Urothelium cell line (cell line): ENCODE results near the gene IGDCC3.
A peak's percentile ranks its signal among the peaks of the same experiment; 100 is the strongest.

Experiments used
- DNase-seq: peaks from one replicate; pipeline ENCODE4 v3.0.0; 2011; ENCODE audit warnings: low spot score, mixed read lengths
- FAIRE-seq: peaks from 2 replicates; lab custom pipeline; 2011; peaks lifted over from hg19 to GRCh38; lab: Jason Lieb, UNC

IGDCC3 gene

DNA sequence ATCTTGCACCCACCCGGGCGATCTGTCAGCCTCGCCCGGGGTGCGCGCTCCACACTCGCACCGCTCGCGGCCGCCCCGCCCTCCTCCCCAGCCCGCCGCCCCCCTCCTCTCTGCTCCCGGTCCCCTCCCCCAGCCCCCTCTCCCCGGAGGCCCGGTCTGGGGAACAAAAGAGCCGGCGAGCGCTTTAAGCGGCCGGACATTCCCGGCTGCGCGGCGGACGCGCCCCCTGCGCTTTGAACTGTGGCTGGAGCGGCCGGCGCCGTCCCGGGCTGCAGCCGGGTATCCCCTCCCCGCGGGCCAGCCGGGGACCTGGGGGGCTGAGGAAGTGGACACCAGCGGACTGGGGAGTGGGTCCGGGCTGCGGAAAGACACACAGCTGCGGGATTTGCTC lies at the start of gene IGDCC3:
Gene IGDCC3, minus strand, starts transcription at position 27 of the 391 bp plus-strand sequence. CDS start 214 bp downstream, outside the sequence.
- DNase-seq: peak; percentile 63
- no peak for FAIRE-seq

DNA sequence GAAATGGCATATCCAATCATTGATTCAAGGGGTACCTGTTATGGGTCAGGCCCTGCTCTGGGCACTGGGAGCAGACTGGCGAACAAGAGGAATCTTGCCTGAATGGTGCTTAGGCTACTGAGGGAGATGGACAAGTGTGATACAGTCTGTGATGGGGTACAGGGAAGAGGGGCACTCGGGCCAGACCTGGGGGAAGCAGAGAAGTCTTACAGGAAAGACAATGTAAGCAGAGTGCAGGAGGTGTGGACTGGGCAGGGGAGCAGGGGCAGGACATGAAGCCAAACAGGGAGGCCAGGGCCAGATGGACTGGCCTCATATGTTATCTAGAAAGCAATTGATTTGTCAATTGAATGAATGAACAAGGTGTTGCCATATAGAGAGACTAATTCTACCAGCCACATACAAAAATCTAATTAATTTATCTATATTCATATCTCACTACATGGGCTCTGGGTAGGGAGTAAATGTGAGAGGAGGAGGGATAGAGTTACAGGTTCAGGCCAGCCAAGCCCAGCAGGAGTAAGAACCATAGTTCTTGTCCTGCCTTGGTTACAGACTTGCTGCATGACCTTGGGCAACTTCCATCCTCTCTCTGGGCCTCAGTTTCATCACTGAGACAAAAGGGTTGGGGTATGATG lies 48.5 kb upstream of the IGDCC3 start:
- peak; percentile 86 for FAIRE-seq

DNA sequence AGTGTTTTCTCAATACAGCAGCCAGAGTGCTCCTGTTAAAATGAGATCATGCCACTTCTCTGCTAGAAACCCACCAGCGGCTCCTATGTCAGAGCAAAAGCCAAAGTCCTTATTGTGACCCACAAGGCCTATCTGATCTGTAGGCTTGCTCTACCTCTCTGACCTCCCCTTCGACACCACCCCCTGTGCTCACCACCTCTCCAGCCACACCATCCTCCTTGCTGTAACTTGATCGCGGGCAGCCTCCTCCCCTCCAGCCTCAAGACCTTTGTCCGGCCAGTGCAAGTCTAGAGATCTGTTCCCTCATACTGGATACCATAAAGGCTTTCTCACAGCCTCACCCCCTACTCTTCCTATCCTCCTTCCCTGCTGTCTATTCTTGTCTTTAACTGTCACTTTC lies 46.9 kb upstream of the IGDCC3 start:
- DNase-seq: no peak
- no peak for FAIRE-seq

More for the DNA sequence above, 48.5 kb upstream of the IGDCC3 start:
- DNase-seq: no peak

DNA sequence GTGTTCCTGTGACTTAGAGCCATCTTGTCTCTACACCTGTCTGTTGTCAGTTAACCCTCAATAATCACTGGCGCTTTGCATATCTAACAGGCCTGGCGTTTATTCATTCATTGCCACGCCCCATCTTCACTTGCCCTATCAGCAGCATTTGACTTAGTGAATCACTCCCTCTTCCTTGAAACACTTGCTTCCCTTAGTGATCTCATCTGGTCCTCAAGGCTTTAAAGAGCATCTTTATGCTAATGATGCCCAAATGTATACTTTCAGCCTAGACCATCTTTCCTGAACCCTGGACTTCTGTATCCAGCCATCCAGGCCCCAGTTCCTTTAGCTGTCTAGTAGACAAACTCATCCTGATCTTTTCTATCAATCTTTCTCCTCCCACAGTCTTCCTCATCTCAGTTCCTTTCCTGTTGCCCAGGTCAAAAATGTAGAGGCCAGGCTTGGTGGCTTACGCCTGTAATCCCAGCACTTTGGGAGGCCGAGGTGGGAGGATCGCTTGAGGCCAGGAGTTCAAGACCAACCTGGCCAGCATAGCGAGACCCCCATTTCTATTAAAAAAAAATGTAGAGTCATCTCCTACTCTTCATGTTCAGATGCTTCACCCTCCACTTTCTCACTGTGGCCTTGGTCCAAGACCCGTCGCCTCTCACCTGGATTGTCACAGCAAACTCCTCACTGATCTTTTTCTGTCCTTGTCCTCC lies 46.3 kb upstream of the IGDCC3 start:
- DNase-seq (no peak), FAIRE-seq (no peak)

DNA sequence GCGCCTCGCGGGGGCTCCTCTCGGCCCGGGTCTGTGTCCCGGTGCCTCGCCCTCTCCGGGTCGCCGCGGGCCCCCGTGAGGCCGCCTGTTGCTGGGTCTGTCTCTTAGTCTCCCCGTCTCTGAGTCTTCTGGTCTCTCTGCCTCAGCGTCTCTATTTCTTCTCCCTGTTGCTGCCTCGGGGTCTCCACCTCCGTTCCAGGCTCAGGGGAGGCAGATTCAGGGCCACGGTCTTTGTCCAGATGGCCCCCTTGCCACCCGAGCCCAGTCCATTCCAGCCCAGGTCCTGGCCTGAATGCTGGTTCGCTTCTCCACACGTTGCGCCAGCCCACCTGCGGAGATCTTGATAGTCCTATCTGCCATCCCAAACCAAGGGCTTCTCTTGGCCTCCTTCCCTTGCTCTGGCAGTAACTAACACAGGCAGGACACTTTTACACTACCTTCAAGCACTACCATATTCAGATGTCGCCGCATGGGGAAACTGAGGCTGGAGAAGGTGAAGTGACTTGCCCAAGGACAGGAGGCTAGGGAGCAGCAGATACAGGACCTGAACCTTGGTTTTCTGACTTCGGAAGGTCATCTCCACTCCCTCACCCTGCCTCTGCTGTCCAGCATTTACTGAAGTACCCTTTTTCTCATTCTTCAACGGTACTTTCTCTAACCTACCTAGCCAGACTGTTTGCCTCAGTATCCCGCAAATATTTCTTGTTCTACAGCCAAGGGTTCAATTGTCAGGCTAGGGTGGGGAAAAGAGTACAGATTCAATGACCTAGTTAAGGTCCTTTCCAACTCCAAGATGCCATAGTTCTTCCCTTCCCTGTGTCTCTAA lies 45.6 kb upstream of the IGDCC3 start:
- DNase-seq (no peak), FAIRE-seq (peak; percentile 48)

DNA sequence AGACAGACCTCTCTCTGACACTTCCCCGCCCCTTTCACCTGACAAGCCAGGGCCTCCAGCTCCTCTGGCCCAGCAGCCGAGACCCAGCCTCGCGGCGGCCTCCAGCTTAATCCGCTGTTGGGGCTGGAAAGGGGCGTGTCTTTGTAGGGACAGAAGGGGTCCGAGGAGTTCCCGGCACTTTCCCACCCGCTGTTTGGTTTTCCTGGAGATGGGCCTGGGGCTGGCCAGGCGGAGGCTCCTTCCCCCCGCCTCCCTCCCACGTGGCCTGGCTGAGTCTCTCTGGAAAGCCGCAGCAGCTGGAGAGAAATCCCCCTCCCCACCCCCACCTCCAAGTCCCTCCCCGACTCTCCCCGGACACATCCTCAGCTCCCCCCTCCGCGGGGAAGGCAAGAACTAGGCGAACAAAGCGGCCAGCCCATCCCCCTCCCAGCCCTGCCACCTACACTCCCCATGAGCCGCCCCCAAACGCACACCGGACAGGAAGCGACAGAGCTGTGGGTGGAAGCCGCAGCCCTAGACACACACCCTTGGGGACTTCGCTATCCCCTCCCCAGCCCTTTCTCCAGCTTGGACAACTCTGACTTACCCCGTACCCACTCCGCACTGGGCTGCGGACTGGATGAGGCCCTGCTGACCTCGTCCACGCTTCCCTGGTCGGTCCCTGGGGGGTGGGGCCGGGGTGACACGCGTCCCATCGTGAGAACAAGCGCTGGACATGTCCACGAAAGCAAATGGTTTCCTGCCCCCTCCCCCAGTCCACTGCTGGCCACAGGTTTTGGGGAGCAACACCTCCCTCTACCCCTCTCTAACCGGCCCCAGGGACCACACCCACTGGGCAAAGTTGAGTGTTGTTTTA lies 43.8 kb upstream of the IGDCC3 start:
- FAIRE-seq: peak; percentile 94
- DNase-seq: peak; percentile 86

DNA sequence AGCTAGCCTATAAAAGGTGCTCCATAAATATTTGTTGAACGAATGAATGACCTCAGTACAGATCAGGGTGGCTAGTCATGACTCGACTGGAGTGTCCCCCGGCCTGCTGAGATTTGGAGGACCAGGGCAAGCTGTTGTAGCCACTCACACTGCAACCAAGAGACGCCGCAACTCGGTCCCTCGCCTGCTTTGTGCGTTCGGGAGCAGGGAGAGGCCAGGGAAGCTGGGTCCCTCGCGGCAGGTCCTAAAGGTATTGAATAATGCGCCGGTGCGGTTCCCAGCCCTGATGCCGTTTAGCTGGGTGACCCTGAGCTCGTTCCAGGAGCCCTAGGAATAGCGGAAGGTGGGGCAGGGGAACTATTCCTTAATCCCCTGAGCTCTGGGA lies 43.2 kb upstream of the IGDCC3 start:
- no peak for DNase-seq
- FAIRE-seq: no peak

DNA sequence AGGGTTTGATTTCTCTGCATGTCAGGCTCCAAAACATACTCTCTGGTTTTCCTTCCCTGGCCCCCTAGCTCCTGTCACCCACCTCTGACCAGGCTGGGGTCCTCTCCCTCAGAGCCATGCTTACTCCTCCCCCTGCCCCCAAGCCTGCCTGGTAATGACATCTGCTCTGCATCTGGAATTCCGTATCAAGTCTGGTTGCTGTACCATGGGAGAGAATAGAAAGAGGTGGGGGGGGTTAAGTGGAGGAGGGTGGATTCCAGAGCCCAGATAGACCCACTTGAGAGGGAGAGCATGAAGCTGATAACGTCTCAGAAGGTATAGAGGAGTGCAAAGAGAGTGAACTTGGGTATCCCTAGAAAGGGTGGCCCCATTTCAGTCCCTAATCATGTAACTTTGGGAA lies 40.8 kb upstream of the IGDCC3 start:
- no peak for DNase-seq
- FAIRE-seq: no peak

DNA sequence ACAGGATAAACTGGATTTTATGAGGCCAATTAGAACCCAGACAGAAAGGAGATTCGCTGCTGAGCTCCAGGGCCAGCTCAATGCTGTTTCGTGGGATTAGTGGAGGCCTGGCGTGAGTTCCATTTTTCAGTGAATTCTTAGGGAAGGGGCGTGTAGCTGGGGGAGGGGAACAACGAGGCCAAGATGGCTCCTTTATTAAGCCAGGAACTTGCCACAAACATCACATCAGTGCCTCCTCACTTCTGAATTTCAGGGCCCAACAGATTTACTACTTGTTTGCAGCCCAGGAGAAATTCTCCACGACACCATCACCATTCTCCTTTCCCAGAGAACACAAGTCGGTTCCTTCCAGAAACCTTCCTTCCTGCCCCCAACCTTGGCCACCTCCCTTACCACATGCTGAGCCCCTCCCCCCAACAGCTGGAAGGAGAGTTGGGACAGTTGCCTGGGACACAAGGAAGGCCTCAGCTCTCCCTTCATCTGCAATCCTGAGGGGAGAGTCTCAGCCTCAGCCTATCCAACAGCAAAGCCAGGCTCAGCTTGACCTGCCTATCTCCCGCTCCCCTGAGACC lies 39.1 kb upstream of the IGDCC3 start:
- DNase-seq (no peak), FAIRE-seq (no peak)

DNA sequence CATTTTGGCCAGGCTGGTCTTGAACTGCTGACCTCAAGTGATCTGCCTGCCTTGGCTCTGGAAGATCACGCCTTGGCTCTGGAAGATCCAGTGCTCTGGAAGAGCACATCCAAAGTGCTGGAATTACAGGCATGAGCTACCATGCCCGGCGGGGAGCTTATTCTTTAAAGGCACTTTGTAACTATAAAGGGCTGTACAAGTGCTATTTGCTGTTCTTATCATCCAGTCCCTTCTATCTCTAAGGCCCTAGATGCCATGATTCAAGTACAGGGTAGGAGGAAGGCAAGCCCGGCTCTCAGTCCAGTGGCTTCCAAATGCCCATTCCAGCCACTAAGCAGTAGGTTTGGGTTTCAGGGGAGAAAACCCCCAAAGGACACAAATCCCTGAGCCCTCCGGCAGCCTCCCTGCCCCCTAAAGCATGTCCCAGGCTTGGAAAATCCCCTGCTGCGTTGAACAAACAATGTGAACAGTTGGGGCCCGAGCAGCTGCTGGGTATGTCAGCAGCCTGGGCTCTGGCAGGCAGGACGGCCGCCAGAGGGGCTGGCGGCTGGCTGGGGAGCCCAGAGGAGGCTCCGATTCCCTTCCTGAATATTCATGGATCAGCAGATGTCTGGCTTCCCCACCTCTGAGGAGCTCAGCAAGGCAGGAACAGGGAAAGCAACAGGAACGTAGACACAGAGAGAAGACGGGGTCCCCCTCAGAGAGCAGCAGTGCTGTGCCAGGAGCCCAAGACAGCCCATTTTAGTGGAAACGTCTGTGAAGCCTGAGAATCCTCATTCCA lies 37.2 kb upstream of the IGDCC3 start:
- no peak for FAIRE-seq
- DNase-seq: no peak

DNA sequence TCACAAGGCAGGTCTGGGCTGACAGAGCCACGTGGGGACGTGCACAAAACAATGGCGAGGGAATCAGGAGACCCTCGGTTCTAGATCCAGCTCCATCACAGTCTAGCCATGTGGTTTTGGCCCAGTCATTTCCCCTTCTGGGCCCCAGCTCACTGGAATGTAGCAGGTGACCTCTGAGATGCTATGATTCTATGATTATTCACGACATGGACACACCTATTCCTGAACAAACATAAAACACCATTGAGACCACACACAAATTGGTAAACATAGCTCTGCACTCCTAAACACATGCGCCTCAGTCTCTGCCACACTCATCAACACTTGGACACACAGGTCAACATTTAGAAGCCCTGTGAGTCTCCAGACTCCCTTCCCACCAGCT lies 36.0 kb upstream of the IGDCC3 start:
- DNase-seq (no peak), FAIRE-seq (no peak)

DNA sequence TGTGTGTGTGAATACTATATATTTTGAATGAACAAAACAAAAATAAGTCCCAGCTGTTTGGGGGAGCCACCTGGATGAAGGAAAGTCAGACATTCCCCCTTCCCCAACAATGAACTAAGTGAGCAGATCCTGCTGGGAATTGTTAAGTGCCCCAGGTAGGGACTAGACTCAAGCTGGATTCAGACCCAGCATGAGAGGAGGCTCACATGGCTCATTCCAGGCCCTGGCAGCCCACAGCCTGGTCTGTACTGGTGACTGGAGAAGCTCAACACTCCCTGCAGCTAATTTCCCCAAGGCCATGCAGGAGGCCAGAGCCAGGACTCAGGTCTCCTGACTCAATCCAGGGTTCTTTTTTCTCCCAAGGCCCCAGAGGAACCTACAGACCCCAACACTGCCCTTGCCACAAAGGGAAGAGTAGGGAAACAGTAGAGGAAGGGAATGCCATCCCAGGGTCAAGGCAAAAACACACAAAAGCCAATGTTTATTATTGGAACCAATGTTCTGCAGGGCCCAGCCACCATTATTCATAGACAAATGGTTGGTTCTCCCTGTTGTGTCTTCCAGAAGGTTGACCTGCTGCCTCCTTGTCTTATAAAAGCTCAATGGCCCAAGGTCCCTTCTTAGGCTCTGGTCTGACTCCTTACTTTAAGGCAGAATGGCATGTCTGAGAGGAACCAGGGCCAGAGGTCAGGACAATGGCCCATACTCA lies 35.4 kb upstream of the IGDCC3 start:
- DNase-seq (no peak), FAIRE-seq (no peak)

DNA sequence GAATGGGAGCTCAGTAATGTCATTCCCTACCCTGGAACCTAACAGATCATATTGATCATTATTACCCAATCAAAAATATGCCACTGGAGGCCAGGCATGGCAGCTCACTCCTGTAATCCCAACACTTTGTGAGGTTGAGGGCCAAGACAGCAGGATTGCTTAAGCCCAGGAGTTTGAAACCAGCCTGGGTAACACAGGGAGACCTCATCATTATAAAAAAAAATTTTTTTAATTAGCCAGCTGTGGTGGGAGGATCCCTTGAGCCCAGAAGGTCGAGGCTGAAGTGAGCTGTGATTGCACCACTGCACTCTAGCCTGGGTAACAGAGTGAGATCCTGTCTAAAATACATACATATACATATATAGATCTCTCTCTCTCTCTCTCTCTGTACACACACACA lies 34.8 kb upstream of the IGDCC3 start:
- no peak for FAIRE-seq

DNA sequence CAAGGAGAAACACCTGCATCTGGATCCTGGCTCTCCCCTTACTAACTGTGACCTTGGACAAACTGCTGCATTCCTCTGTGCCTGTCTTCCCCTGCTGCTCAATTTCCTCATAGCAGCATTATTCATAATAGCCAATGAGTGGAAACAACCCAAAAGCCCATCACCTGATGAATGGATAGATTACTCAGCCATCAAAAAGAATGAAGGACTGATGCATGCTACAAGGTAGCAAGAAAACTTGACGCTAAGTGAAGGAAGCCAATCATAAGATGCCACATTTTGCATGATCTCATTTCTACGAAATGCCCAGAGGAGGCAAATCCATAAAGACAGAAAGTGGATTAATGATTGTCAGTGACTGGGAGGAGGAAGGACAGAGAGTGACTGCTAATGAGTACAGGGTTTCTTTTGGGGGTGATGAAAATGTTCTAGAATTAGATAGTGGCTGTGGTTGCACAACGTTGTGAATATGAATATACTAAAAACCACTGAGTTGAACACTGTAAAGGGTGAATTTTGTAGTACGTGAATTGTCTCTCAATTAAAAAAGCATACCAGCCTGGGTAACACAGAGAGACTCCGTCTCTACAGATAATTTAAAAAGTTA lies 33.8 kb upstream of the IGDCC3 start:
- DNase-seq: no peak

More for the DNA sequence above, 34.8 kb upstream of the IGDCC3 start:
- no peak for DNase-seq

DNA sequence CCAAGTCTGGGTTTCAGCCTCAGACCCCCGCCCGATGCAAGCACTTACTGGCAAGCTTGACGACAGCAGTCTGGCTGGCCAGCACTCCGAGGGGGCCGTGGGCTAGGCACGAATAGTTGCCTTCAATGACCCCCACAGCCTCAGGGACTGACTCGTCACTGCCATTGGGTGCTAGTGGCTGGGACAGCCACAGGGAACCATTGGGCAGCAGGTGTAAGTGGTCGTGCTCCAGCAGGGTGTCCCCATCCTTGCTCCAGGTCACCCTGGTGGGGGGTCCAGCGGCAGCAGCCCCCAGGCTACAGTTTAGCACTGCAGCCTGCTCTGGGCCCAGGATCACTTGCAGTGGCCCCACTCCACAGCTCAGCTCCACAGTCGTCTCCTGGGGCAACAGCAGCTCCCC lies 33.2 kb upstream of the IGDCC3 start:
- DNase-seq: no peak
- FAIRE-seq: no peak

More for the DNA sequence above, 33.8 kb upstream of the IGDCC3 start:
- peak; percentile 37 for FAIRE-seq

DNA sequence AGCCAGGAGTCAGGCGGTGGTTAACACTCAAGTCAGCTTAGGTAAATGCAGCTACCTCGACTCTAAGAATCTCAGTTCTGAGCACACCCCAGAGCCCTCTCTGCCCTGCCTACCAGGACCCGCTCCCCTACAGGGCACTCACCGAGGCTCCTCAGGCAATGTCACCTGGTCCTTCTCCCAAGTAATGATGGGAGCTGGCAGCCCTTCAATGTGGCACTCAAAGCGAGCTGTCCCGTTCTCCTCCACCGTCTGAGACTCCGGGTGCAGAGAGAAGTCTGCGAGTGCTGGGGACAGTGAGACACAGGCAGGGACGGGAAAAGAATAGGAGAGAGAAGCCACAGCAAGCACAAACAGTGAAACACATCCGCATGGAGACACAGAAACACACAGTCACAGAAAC lies 32.2 kb upstream of the IGDCC3 start:
- DNase-seq: no peak
- FAIRE-seq: no peak

DNA sequence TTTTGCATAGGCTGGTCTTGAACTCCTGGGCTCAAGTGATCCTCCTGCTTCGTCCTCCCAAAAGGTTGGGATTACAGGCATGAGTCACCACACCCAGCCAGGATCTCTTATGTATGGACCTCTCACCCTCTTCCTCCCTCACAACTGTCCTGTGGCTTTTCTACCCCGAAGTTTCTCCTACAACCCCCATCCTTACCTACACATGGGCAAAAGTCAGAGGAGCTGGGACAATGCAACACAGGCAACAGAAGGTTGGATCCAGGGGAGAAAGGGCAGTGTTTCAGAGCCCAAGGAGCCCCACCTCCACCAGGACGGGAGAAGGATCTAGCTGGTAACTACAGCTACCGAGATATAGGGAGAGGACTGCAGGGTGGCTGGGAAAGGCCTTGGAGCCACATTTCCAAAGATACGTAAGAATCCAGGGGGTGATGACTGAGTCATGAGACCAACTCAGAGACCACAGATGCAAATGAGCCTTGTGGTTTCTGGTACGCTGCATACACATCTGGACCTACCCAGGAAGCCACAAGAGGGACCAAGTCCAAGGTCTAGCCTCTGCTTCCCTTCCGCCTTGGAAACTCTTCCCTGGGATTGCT lies 31.3 kb upstream of the IGDCC3 start:
- FAIRE-seq: peak; percentile 58

DNA sequence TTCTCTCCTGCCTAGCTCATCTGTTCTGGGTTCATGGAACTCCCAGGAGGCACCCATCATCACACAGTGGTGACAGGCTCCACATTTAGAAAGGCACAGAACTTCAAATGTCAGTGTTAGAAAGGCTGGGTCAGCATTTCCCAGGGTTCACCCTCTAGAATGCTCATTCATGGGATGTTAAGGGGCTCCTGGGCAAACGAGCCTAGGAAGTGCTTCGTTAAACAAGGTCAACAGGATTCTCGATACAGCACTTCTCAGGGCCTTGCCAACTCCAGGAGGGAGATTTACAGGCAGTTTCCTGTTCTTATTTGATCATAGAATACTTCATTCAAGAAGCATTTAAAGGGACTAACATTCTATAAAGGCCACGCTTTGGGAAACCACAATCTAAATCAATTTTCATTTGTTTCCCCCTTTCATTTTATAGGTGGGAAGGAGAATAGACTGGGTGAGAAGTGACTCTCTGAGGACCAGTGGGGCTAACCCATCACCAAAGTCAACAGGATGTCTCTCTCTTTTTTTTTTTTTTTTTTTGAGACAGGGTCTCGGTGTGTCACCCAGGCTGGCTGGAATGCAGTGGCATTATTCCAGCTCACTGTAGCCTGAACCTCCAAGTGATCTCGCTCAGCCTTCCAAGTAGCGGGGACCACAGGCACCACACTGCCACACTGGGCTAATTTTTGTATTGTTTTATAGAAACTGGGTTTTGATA lies 30.7 kb upstream of the IGDCC3 start:
- FAIRE-seq (no peak), DNase-seq (no peak)

More for the DNA sequence above, 31.3 kb upstream of the IGDCC3 start:
- peak; percentile 90 for DNase-seq
